K562 (cell line): ENCODE results near the gene ATP5PD. TPM values are rescaled to one million over a fixed set of nuclear protein-coding genes. Genes with fewer than 3 reads are reported as not detected.

Experiments
- BMI1 ChIP-seq: fragments of 150-350 bp; IDR thresholded peaks from 2 replicates; pipeline ENCODE4 v1.6.1; 2014; ENCODE audit warnings: low read length
- BRCA1 ChIP-seq, 2 experiments: fragments of 450-650 bp in 1 of 2; sonication (generic) in 1 of 2; formaldehyde crosslinking in 1 of 2; IDR thresholded peaks; 2 replicates each; pipeline versions ENCODE4 v1.5.0 to v1.6.1; 2017 to 2020; ENCODE audit warnings: mild to moderate bottlenecking in 1 of 2, missing genetic modification reagents in 1 of 2
- CBFA2T3 ChIP-seq: fragments of 450-650 bp; IDR thresholded peaks from 2 replicates; pipeline ENCODE4 v1.6.1; 2017
- CREB3 ChIP-seq: fragments of 450-650 bp; conservative IDR thresholded peaks from 2 replicates; pipeline ENCODE4 v1.6.1; 2016; ENCODE audit warnings: missing genetic modification characterization, low read depth, mild to moderate bottlenecking, missing compliant biosample characterization, moderate library complexity
- FOXJ3 ChIP-seq: sonication (generic); formaldehyde crosslinking; IDR thresholded peaks from 2 replicates; pipeline ENCODE4 v1.4.0; 2020; ENCODE audit warnings: mild to moderate bottlenecking, missing genetic modification reagents
- GABPB2 ChIP-seq: fragments of 250-450 bp; sonication (Bioruptor Pico); conservative IDR thresholded peaks from 2 replicates; pipeline ENCODE4 v1.5.1; 2021; ENCODE audit warnings: mild to moderate bottlenecking
- KDM2B ChIP-seq: fragments of 250-450 bp; sonication (Bioruptor Pico); IDR thresholded peaks from 2 replicates; pipeline ENCODE4 v1.8.0; 2021; ENCODE audit warnings: mild to moderate bottlenecking, moderate library complexity
- MGA ChIP-seq: fragments of 450-650 bp; IDR thresholded peaks from 2 replicates; pipeline ENCODE4 v1.6.1; 2016; ENCODE audit warnings: mild to moderate bottlenecking, moderate library complexity
- POLR3A ChIP-seq: IDR thresholded peaks from 2 replicates; pipeline ENCODE4 v1.6.1; 2011; ENCODE audit warnings: borderline replicate concordance, mild to moderate bottlenecking, moderate library complexity; ENCODE audit not compliant: insufficient read length, insufficient read depth; ENCODE audit errors: extremely low read depth
- PRPF4 ChIP-seq: fragments of 200-400 bp; formaldehyde crosslinking; IDR thresholded peaks from one replicate; pipeline ENCODE4 v1.6.1; 2017; ENCODE audit warnings: low read length, low read depth, mild to moderate bottlenecking; ENCODE audit not compliant: insufficient read depth, poor library complexity, severe bottlenecking
- ZNF217 ChIP-seq: sonication (generic); formaldehyde crosslinking; IDR thresholded peaks from 2 replicates; pipeline ENCODE4 v1.8.0; 2022; ENCODE audit warnings: mild to moderate bottlenecking, missing genetic modification reagents
- ZNF3 ChIP-seq: fragments of 250-450 bp; sonication (Bioruptor Pico); IDR thresholded peaks from 2 replicates; pipeline ENCODE4 v1.5.0; 2021; ENCODE audit warnings: mild to moderate bottlenecking, moderate library complexity
- ZNF395 ChIP-seq: fragments of 200-800 bp; sonication (Bioruptor generic); IDR thresholded peaks from 2 replicates; pipeline ENCODE4 v1.6.1; 2017; ENCODE audit warnings: missing genetic modification characterization, missing compliant biosample characterization
- polyA plus RNA-seq, 8 experiments: library from polyadenylated mRNA; depleted of rRNA in 4 of 8; stranded (reverse) in 5 of 8; unstranded in 3 of 8; fragments of >200 nt; fragmentation: Nextera tagmentation in 2 of 8; fragmentation: Illumina TruSeq in 1 of 8; extraction: Ambion mirVana in 2 of 8; extraction: Trizol in 1 of 8; gene quantifications; 2 replicates each; pipeline versions ENCODE4 v1.2.1 to v1.2.3, GENCODE V29; 2011 to 2014; ENCODE audit warnings: inconsistent platforms in 1 of 8, missing spikeins in 1 of 8
- total RNA-seq, 7 experiments: library from RNA; depleted of rRNA in 6 of 7; stranded (reverse); fragments of >200 nt in 6 of 7; fragmentation: Illumina TruSeq in 2 of 7; extraction: Trizol in 2 of 7; gene quantifications; 2 replicates each; pipeline versions ENCODE4 v1.2.1 to v1.2.3, GENCODE V29; 2011 to 2021; ENCODE audit warnings: low replicate concordance in 1 of 7

Gene ATP5PD
- total and polyA plus RNA-seq, 9 of the 15 experiments (the other 6 are each of a cell fraction or from before 2014, with no cell fraction given), result 271 to 828 (median 432) TPM

- TF ChIP-seq MGA (no peak), CBFA2T3 (no peak), FOXJ3 (CRISPR knock-in tag) (no peak), BMI1 (no peak), POLR3A (no peak), KDM2B (CRISPR knock-in tag) (no peak), ZNF395 (no peak), CREB3 (tag) (no peak), PRPF4 (no peak), ZNF217 (CRISPR knock-in tag) (no peak), ZNF3 (no peak), GABPB2 (CRISPR knock-in tag) (no peak), BRCA1 (IDR thresholded peaks at IDR 0.05) (no peak), BRCA1 (CRISPR knock-in tag; IDR thresholded peaks at IDR 0.05) (no peak)
These were observed at the start of gene ATP5PD, which contains the start of gene KCTD2 (continued) for GRCh38 chr17:75046407-75047289.
